Measurements from ENCODE around the gene REPS2. TPM values are rescaled to one million over a fixed set of nuclear protein-coding genes. Genes with fewer than 3 reads are reported as not detected.

The REPS2 gene
- total and polyA plus RNA-seq, 3 experiments from 2014 or later, result 0.02 to 0.49 (median 0.11) TPM

GRCh38 chrX:16981209-16981608 lies 34.8 kb downstream of the REPS2 start:
- no peaks in the 10 kb centered on the region for H3K9me3 ChIP-seq (ENCODE audit: low read length)
- no peaks in the 10 kb centered on the region for H3K4me1 ChIP-seq (ENCODE audit: insufficient read depth, low read length)
- Mint-ChIP-seq H3K9me3 (peaks cover 0 to 5% (median 0%) of the 10 kb centered on the region in 5 donors), H3K4me3 (no peak overlapping the region), H3K27ac (no peak overlapping the region), H3K36me3 (no peaks in the 10 kb centered on the region), H3K27me3 (peaks cover 0 to 13% of the 10 kb centered on the region in 2 donors), H3K4me1 (no peaks in the 10 kb centered on the region)
- no peak overlapping the region for H3K27ac ChIP-seq (ENCODE audit: low read depth, low read length)
- H3K4me3 ChIP-seq (ENCODE audit: low read length), result no peak overlapping the region
- H3K36me3 ChIP-seq (ENCODE audit: insufficient read depth, low read length), result no peaks in the 10 kb centered on the region
- H3K27me3 ChIP-seq (ENCODE audit: insufficient read depth, low read length, poor library complexity, severe bottlenecking), result no peaks in the 10 kb centered on the region
- no peak for DNase-seq
- ChIA-PET POLR2A (no interaction called here), CTCF (no interaction called here)

- Mint-ChIP-seq H3K36me3 (no peaks in the 10 kb centered on the region), H3K4me1 (no peaks in the 10 kb centered on the region), H3K27me3 (peaks cover 0 to 13% of the 10 kb centered on the region in 2 donors), H3K9me3 (peaks cover 0 to 5% (median 0%) of the 10 kb centered on the region in 5 donors), H3K4me3 (no peak overlapping the region), H3K27ac (no peak overlapping the region)
- no peak for DNase-seq
- no peaks in the 10 kb centered on the region for H3K9me3 ChIP-seq (ENCODE audit: low read length)
- H3K4me3 ChIP-seq (ENCODE audit: low read length), result no peak overlapping the region
- H3K4me1 ChIP-seq (ENCODE audit: insufficient read depth, low read length), result no peaks in the 10 kb centered on the region
- no peaks in the 10 kb centered on the region for H3K36me3 ChIP-seq (ENCODE audit: insufficient read depth, low read length)
- H3K27me3 ChIP-seq (ENCODE audit: insufficient read depth, low read length, poor library complexity, severe bottlenecking), result no peaks in the 10 kb centered on the region
- POLR2A ChIA-PET, result no interaction called here
- no peak overlapping the region for H3K27ac ChIP-seq (ENCODE audit: low read depth, low read length)
- CTCF ChIA-PET, result no interaction called here
These were observed 35.5 kb downstream of the REPS2 start for GRCh38 chrX:16981980-16982379.

- no peak for DNase-seq
- Histone ChIP-seq H3K36me3 (ENCODE audit: insufficient read depth, low read length) (no peaks in the 10 kb centered on the region), H3K9me3 (ENCODE audit: low read length) (no peaks in the 10 kb centered on the region), H3K27me3 (ENCODE audit: insufficient read depth, low read length, poor library complexity, severe bottlenecking) (no peaks in the 10 kb centered on the region), H3K4me1 (ENCODE audit: insufficient read depth, low read length) (no peaks in the 10 kb centered on the region), H3K4me3 (ENCODE audit: low read length) (no peak overlapping the region), H3K27ac (ENCODE audit: low read depth, low read length) (no peak overlapping the region)
- H3K4me3 Mint-ChIP-seq, result no peak overlapping the region
- peaks cover 0 to 3% (median 0%) of the 10 kb centered on the region in 3 donors for H3K36me3 Mint-ChIP-seq
- peaks cover 0 to 7% (median under 1%) of the 10 kb centered on the region in 5 donors for H3K9me3 Mint-ChIP-seq
- H3K27me3 Mint-ChIP-seq, result peaks cover 0 to 10% of the 10 kb centered on the region in 2 donors
- no peak overlapping the region for H3K27ac Mint-ChIP-seq
- no peaks in the 10 kb centered on the region for H3K4me1 Mint-ChIP-seq
- ChIA-PET CTCF (no interaction called here), POLR2A (no interaction called here)
These were observed 36.6 kb downstream of the REPS2 start for GRCh38 chrX:16983051-16983450.

- DNase-seq, result no peak
- no peaks in the 10 kb centered on the region for H3K27me3 ChIP-seq (ENCODE audit: insufficient read depth, low read length, poor library complexity, severe bottlenecking)
- ChIA-PET CTCF (no interaction called here), POLR2A (no interaction called here)
- peaks cover 0 to 7% (median 2%) of the 10 kb centered on the region in 5 donors for H3K9me3 Mint-ChIP-seq
- H3K9me3 ChIP-seq (ENCODE audit: low read length), result no peaks in the 10 kb centered on the region
- peaks cover 0 to 6% (median 0%) of the 10 kb centered on the region in 3 donors for H3K36me3 Mint-ChIP-seq
- no peak overlapping the region for H3K27ac ChIP-seq (ENCODE audit: low read depth, low read length)
- H3K36me3 ChIP-seq (ENCODE audit: insufficient read depth, low read length), result no peaks in the 10 kb centered on the region
- H3K27ac Mint-ChIP-seq, result no peak overlapping the region
- no peak overlapping the region for H3K4me3 ChIP-seq (ENCODE audit: low read length)
- H3K4me1 Mint-ChIP-seq, result no peaks in the 10 kb centered on the region
- peaks cover 4 to 11% of the 10 kb centered on the region in 2 donors for H3K27me3 Mint-ChIP-seq
- no peaks in the 10 kb centered on the region for H3K4me1 ChIP-seq (ENCODE audit: insufficient read depth, low read length)
- no peak overlapping the region for H3K4me3 Mint-ChIP-seq
These were observed 38.8 kb downstream of the REPS2 start for GRCh38 chrX:16985286-16985685.

- Histone ChIP-seq H3K4me1 (ENCODE audit: insufficient read depth, low read length) (no peaks in the 10 kb centered on the region), H3K4me3 (ENCODE audit: low read length) (no peak overlapping the region), H3K27ac (ENCODE audit: low read depth, low read length) (no peak overlapping the region), H3K36me3 (ENCODE audit: insufficient read depth, low read length) (no peaks in the 10 kb centered on the region), H3K27me3 (ENCODE audit: insufficient read depth, low read length, poor library complexity, severe bottlenecking) (no peaks in the 10 kb centered on the region), H3K9me3 (ENCODE audit: low read length) (no peaks in the 10 kb centered on the region)
- H3K36me3 Mint-ChIP-seq, result peaks cover 0 to 6% (median 0%) of the 10 kb centered on the region in 3 donors
- H3K27me3 Mint-ChIP-seq, result peaks cover 4 to 13% of the 10 kb centered on the region in 2 donors
- H3K4me1 Mint-ChIP-seq, result no peaks in the 10 kb centered on the region
- no peak overlapping the region for H3K4me3 Mint-ChIP-seq
- H3K27ac Mint-ChIP-seq, result no peak overlapping the region
- ChIA-PET POLR2A (no interaction called here), CTCF (no interaction called here)
- peaks cover 0 to 7% (median 2%) of the 10 kb centered on the region in 5 donors for H3K9me3 Mint-ChIP-seq
- no peak for DNase-seq
These were observed 39.7 kb downstream of the REPS2 start for GRCh38 chrX:16986169-16986568.

- peaks cover 0 to 6% (median 0%) of the 10 kb centered on the region in 3 donors for H3K36me3 Mint-ChIP-seq
- H3K4me3 ChIP-seq (ENCODE audit: low read length), result no peak overlapping the region
- H3K4me3 Mint-ChIP-seq, result no peak overlapping the region
- peaks cover 0 to 5% (median 2%) of the 10 kb centered on the region in 5 donors for H3K9me3 Mint-ChIP-seq
- no peaks in the 10 kb centered on the region for H3K9me3 ChIP-seq (ENCODE audit: low read length)
- no peak for DNase-seq
- no peaks in the 10 kb centered on the region for H3K4me1 Mint-ChIP-seq
- H3K27me3 Mint-ChIP-seq, result peaks cover 4 to 10% of the 10 kb centered on the region in 2 donors
- CTCF ChIA-PET, result no interaction called here
- POLR2A ChIA-PET, result no interaction called here
- H3K36me3 ChIP-seq (ENCODE audit: insufficient read depth, low read length), result no peaks in the 10 kb centered on the region
- H3K27me3 ChIP-seq (ENCODE audit: insufficient read depth, low read length, poor library complexity, severe bottlenecking), result no peaks in the 10 kb centered on the region
- H3K27ac Mint-ChIP-seq, result no peak overlapping the region
- H3K4me1 ChIP-seq (ENCODE audit: insufficient read depth, low read length), result no peaks in the 10 kb centered on the region
- no peak overlapping the region for H3K27ac ChIP-seq (ENCODE audit: low read depth, low read length)
These were observed 43.3 kb downstream of the REPS2 start for GRCh38 chrX:16989750-16990149.

GRCh38 chrX:16990839-16991238 lies 44.4 kb downstream of the REPS2 start:
- ChIA-PET CTCF (no interaction called here), POLR2A (no interaction called here)
- Mint-ChIP-seq H3K27ac (no peak overlapping the region), H3K27me3 (peaks cover 4 to 10% of the 10 kb centered on the region in 2 donors), H3K9me3 (peaks cover 0 to 5% (median 2%) of the 10 kb centered on the region in 5 donors), H3K4me1 (no peaks in the 10 kb centered on the region), H3K36me3 (peaks cover 0 to 6% (median 0%) of the 10 kb centered on the region in 3 donors), H3K4me3 (no peak overlapping the region)
- H3K36me3 ChIP-seq (ENCODE audit: insufficient read depth, low read length), result no peaks in the 10 kb centered on the region
- no peak overlapping the region for H3K4me3 ChIP-seq (ENCODE audit: low read length)
- H3K27me3 ChIP-seq (ENCODE audit: insufficient read depth, low read length, poor library complexity, severe bottlenecking), result no peaks in the 10 kb centered on the region
- H3K9me3 ChIP-seq (ENCODE audit: low read length), result no peaks in the 10 kb centered on the region
- DNase-seq, result no peak
- no peak overlapping the region for H3K27ac ChIP-seq (ENCODE audit: low read depth, low read length)
- no peaks in the 10 kb centered on the region for H3K4me1 ChIP-seq (ENCODE audit: insufficient read depth, low read length)

- no peak overlapping the region for H3K27ac Mint-ChIP-seq
- ChIA-PET CTCF (no interaction called here), POLR2A (no interaction called here)
- Histone ChIP-seq H3K4me1 (ENCODE audit: insufficient read depth, low read length) (no peaks in the 10 kb centered on the region), H3K27me3 (ENCODE audit: insufficient read depth, low read length, poor library complexity, severe bottlenecking) (no peaks in the 10 kb centered on the region), H3K4me3 (ENCODE audit: low read length) (no peak overlapping the region), H3K9me3 (ENCODE audit: low read length) (no peaks in the 10 kb centered on the region), H3K27ac (ENCODE audit: low read depth, low read length) (no peak overlapping the region), H3K36me3 (ENCODE audit: insufficient read depth, low read length) (no peaks in the 10 kb centered on the region)
- H3K4me3 Mint-ChIP-seq, result no peak overlapping the region
- peaks cover 4 to 9% of the 10 kb centered on the region in 2 donors for H3K27me3 Mint-ChIP-seq
- H3K4me1 Mint-ChIP-seq, result no peaks in the 10 kb centered on the region
- peaks cover 0 to 5% (median 2%) of the 10 kb centered on the region in 5 donors for H3K9me3 Mint-ChIP-seq
- DNase-seq, result no peak
- H3K36me3 Mint-ChIP-seq, result peaks cover 0 to 6% (median 0%) of the 10 kb centered on the region in 3 donors
These were observed 46.0 kb downstream of the REPS2 start for GRCh38 chrX:16992445-16992844.

- Mint-ChIP-seq H3K36me3 (peaks cover 0 to 4% (median 0%) of the 10 kb centered on the region in 3 donors), H3K4me3 (no peak overlapping the region), H3K4me1 (no peaks in the 10 kb centered on the region), H3K9me3 (peaks cover 0 to 3% (median 2%) of the 10 kb centered on the region in 5 donors), H3K27ac (no peak overlapping the region), H3K27me3 (peaks cover 4 to 9% of the 10 kb centered on the region in 2 donors)
- Histone ChIP-seq H3K27me3 (ENCODE audit: insufficient read depth, low read length, poor library complexity, severe bottlenecking) (no peaks in the 10 kb centered on the region), H3K4me1 (ENCODE audit: insufficient read depth, low read length) (no peaks in the 10 kb centered on the region), H3K27ac (ENCODE audit: low read depth, low read length) (no peak overlapping the region), H3K4me3 (ENCODE audit: low read length) (no peak overlapping the region), H3K36me3 (ENCODE audit: insufficient read depth, low read length) (no peaks in the 10 kb centered on the region), H3K9me3 (ENCODE audit: low read length) (no peaks in the 10 kb centered on the region)
- ChIA-PET POLR2A (no interaction called here), CTCF (no interaction called here)
- no peak for DNase-seq
These were observed 46.5 kb downstream of the REPS2 start for GRCh38 chrX:16992951-16993350.

Data from CD8-positive, alpha-beta memory T cell (primary cell).